Right kidney (tissue), 9 donors: ENCODE measurements around the gene SCFD2.
"Not testable (repeated sequence)": the region's sequence is repeated elsewhere in the genome, so short reads cannot be mapped to it uniquely, and the experiment has no call there.

Experiments used
- DNase-seq: peaks from one replicate; pipeline ENCODE4 v3.0.0-alpha.2; 2016
- long read RNA-seq, 8 donors: transcript quantifications; one replicate each; lab custom pipeline, GENCODE V29; 2026

The SCFD2 gene
- long read RNA-seq, donor 1, partial matches to known transcripts, result 13 of 13 reads
- long read RNA-seq, donor 1, other reads (novel, unspliced or antisense), result 0 of 13 reads
- long read RNA-seq, donor 2, partial matches to known transcripts, result 6 of 6 reads
- long read RNA-seq, donor 2, other reads (novel, unspliced or antisense), result 0 of 6 reads
- long read RNA-seq, donor 3, result 0 reads
- long read RNA-seq, donor 4, partial matches to known transcripts, result 11 of 12 reads
- long read RNA-seq, donor 4, other reads (novel, unspliced or antisense), result 0 of 12 reads
- long read RNA-seq, donor 5, partial matches to known transcripts, result 9 of 9 reads
- long read RNA-seq, donor 5, other reads (novel, unspliced or antisense), result 0 of 9 reads
- long read RNA-seq, donor 6, partial matches to known transcripts, result 5 of 5 reads
- long read RNA-seq, donor 6, other reads (novel, unspliced or antisense), result 0 of 5 reads
- long read RNA-seq, donor 7, partial matches to known transcripts, result 13 of 13 reads
- long read RNA-seq, donor 7, other reads (novel, unspliced or antisense), result 0 of 13 reads
- long read RNA-seq, donor 8, partial matches to known transcripts, result 11 of 11 reads
- long read RNA-seq, donor 8, other reads (novel, unspliced or antisense), result 0 of 11 reads

DNA sequence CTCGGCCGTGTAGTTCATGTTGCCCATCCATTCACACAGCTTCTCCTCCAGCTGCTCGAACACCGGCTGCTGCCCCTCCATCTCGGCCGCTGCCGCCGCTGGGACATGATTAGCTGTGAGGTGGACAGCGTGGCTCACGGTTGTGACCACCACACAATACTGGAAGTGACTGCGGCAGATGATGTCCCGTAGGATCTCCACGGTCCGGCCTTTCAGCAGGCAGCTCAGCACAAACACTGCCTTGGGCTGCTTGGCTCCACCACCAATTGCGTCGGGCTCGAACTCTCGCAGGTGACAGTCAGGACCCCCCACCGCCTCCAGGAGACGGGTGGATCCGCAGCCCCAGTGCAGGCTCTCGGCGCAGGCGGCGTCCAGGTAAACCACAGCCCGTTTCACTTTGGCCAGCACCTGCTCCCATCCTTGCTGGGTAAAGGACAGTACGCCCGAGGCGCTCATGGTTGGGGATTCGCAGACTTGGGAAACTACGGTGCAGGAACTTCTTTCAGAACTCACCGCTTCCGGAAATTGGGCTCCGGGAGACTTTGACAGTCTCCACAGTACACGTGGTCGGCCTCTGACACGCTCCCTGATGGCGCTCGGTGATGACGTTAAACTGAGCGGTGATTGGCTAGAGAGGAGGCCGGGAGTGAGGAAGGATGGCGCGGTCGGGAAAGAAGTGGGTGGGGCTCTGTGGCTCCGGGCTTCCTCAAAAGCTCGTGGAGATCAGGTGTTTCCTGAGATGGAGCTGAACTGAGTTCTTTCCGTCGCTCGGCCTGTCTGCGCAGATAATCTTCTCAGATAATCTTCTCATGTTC is at the start of gene SCFD2:
Gene SCFD2, minus strand, starts transcription at position 576 of the 815 bp plus-strand sequence.
- peak; percentile 80 for DNase-seq

DNA sequence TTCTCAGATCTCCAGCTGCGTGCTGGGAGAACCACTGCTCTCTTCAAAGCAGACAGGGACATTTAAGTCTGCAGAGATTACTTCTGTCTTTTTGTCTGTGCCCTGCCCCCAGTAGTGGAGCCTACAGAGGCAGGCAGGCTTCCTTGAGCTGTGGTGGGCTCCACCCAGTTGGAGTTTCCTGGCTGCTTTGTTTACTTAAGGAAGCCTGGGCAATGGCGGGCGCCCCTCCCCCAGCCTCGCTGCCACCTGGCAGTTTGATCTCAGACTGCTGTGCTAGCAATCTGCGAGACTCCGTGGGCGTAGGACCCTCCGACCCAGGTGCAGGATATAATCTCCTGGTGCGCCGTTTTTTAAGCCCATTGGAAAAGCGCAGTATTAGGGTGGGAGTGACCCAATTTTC is 43.6 kb upstream of the SCFD2 start:
- not testable (repeated sequence) for DNase-seq

DNA sequence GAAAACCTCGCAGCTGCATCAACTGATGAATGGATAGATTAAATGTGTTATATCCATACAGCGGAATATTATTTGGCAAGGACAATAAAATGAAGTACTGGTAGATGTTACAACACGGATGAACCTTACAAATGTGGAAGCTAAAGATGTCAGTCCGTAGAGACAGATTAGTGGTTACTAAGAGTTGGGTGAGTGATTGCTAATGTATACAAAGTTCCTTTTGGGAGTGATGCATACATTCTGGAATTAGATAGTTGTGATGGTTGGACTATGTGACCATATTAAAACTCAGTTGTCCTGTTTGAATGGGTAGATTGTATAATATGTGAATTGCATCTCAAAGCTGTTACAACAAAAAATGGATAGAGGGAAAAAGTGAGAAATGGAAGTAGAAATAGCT is 14.4 kb upstream of the SCFD2 start:
- no peak for DNase-seq

DNA sequence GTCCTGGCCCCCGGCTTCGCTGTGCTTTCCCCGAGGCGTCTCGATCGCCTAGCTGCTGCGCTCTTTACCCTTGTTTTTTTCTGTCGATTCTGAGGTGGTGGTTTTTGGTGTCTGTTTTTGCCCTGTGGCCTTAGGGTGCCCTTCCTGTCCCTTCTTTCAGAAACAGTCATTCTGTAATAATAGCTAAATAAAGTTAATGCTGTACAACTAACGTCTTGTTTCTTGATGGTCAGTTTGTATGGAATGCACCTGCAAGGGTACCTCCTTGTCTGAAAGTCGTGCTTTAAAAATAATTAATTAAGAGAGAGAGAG is 12.3 kb upstream of the SCFD2 start:
- DNase-seq, result no peak

DNA sequence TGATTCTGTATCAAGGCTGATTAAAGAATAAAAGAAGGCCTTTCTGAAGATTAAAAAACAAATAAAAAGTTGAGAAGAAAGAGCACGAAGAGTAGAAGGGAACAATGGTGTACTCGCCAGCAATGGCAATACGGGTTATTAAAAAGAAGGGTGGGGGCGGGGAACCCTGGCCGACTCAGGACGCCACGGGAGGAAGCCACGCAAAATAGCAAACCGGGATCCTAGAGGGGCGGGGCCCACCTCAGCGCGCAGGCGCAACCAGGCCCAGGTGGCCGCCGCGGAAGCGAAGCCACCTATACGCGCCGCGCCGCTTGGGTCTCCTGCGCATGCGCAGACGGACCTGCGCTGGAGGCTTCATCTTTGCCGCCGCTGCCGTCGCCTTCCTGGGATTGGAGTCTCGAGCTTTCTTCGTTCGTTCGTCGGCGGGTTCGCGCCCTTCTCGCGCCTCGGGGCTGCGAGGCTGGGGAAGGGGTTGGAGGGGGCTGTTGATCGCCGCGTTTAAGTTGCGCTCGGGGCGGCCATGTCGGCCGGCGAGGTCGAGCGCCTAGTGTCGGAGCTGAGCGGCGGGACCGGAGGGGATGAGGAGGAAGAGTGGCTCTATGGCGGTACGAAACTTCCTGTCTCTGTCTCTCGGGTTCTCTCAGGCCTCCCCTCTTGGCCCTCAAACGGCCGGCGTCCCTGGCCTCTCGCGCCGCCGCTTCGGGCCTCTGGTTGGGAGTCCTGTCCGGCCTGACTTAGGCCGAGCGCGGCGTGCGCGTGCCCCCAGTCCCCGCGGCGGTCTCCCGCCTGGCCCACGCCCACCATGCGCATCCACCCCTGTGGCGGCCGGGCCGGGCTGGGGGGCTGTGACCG is 11.7 kb upstream of the SCFD2 start, which contains the start of gene FIP1L1:
Gene FIP1L1, plus strand, starts transcription at position 323 of the 852 bp plus-strand sequence. Its CDS starts 198 bp downstream, at position 521.
- peak; percentile 96 for DNase-seq

DNA sequence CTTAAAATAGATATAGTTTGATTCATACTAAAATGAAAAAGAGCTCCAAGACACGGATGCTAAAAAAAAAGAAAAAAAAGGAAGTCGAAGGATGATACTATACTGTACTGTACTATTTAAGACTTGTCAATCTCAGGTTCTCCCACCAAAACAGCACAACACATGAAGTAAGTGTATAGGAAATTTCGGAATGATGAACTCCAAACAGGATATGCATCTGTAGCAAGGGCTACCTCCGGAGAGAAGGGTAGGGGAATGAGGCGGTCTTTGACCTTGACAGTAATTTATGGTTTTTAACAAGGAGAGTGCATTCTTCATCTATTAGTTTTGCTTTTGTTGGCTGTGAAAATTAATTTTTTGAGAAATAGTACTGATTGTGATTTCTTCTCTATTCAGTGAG is 11.0 kb upstream of the SCFD2 start:
- DNase-seq, result no peak

DNA sequence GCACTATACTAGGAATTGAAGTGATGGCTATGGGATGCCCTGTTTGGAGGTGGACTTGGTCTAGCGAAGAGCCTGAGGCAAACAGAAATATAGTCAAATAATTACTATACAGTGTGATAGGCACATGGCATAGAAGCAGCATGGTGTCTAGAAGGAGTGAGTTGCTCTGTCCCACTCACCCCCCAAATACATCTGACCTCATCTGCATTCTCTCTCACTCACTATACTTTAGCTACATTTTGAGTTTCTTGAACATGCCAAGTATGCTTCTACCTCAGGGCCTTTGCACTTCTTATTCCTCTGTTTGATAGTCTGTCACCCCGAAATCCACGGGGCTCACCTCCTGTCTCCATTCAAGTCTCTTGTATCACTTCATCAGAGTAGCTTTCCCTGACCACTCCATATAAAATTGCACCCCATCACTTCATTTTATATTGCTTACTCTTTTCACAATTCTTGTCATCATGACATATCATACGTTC is 9.0 kb upstream of the SCFD2 start:
- no peak for DNase-seq

DNA sequence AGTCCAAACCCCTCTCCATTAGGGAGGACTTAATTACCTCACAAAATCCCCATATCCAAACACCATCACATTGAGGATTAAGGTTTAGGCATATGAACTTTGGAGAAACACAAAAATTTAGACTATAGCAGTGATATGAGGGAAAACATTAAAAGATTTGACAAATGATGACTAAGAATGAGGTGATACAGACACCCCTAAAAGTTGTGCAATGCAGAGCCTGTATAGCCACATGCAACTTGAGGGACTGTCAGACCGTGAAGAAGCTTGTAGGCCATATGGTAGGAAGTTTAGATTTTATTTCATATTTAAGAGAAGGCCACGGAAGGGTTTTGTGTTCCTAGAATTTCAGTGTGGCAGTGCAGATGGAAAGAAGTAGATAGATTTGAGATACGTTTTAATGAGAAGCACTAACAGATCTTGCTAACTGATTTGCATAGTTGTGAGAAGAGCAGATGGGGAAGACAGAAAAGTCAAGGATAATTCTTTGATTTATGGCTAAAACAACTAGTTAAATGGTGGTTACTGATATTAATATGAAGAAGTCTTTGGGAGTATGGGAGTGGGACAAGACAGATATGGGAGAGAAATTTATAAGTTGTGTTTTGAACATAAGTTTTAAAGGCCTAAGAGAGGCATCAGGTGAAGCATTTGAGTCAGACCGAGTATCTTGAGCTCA is 6.1 kb upstream of the SCFD2 start:
- no peak for DNase-seq

DNA sequence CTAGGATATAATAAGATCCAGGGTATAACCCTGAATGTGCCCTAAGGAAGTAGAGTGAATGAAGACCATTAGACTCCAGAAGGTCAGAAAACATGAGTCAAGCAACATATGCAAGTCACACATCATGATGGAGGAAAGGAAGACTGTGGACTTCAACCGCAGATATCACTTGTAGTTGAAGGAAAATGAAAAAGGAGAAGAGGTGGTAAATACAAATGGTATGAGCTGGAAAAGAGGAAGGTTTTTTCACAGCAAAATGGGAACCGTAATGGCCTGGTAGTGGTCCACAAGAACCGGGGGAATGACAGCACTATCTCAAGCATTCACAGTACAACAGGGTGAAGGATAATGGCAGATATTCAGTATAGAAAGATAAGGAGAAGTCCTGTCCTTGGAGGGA is 5.2 kb upstream of the SCFD2 start:
- DNase-seq, result no peak

DNA sequence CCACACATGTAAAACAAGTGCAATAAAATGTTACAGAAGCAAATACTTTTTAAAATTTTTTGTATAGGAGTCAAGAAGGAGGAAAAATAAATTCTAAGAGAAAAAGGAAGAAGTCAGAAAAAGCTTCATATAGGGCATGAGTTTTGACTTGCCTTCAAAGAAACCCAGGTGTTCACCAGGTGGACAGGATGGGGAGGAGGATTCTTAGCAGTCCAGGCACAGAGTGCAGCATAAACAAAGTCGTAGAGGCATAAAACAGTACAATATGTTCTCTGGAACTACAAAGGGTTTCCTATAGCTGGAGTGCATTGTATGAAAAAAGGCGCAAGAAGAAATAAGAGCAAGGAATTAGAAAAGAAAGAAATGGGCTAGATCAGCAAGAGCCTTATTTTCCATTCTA is 1.9 kb upstream of the SCFD2 start:
- DNase-seq, result no peak

DNA sequence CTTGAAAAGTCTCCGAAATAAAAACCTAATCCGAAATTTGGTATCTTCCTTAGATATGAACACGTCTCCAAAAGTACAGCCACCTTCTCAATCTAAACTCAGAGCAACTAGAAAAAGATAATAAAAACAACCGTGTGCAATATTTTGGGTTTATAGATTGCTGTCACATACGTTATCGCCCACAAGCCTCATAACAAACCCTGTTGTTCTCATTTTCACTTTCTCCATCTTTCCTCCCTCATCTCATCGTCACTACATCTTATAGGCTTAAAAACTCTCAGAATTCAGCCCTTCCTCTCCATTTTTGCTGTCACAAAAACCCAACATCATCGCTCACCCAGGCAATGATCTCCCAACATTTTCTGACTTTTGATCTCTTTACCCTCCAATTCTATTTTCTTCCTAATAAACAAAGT is 448 bp upstream of the SCFD2 start:
- no peak for DNase-seq

DNA sequence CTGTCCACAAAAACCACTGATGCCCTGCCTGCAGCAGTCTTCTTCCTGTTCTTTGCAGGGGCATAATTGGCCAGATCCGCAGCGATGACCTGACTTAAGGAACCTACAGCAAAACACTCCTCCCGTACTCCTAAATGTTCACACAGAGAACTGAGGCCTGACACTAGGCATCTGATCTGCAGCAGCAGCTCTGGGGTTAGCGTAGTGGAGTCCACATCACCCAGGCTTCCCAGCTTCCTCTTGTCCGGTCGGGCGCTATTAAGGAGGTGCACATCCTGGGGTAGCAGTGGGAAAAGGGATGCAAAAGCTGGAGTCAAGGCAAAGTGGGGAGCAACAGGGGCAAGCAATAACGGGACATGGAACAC is 758 bp downstream of the SCFD2 start:
- DNase-seq, result no peak

DNA sequence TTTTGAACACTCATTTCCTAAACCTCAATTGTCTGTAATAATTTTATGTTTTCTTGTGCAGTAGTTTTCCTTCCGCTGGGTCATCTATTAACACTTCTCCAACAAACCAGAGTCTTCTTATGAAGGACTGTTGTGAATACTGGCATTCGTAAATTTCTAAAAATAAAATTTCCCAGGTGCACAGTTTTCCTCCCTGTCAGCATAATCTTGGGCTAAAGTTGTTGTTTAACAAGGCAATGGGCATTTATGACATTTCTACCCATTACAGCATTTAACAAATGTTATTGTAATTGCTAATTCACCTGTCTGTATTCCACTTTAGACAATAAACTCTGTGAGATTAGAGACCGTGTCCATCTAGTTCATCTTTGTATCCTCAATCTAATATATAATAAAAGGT is 1.2 kb downstream of the SCFD2 start:
- no peak for DNase-seq

DNA sequence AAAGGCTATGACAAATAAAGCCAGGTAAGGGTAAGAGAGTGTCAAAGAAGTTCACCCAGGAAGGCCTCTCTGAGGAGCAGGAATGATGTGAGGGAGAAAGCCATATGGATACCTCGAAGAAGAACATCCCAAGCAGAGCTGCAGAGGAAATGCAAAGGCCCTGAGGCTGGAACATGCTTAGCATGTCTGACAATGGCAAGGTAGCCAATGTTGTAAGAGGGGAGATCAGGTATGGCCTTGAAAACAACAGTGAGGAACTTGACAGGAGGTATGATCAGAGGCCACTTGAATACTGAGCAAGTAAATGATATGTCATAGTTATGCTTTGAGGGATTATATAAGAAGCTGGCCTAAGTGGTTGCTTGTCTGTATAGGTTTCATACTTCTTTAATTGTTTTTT is 3.8 kb downstream of the SCFD2 start:
- DNase-seq, result no peak

DNA sequence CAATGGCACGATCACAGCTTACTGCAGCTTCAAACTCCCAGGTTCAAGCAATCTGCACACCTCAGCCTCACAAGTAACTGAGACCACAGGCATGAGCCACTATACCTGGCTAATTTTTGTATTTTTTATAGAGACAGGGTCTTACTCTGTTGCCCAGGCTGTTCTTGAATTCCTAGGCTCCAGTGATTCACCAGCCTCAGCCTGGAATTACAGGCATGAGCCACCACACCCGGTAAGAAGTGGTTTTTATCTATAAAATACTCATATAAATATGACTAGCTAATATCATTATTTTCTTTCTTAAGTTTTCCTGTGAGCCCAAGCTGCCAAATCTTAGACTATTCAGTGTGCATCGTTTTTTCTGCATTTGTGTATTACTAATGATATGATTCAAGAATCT is 4.4 kb downstream of the SCFD2 start:
- DNase-seq, result no peak

DNA sequence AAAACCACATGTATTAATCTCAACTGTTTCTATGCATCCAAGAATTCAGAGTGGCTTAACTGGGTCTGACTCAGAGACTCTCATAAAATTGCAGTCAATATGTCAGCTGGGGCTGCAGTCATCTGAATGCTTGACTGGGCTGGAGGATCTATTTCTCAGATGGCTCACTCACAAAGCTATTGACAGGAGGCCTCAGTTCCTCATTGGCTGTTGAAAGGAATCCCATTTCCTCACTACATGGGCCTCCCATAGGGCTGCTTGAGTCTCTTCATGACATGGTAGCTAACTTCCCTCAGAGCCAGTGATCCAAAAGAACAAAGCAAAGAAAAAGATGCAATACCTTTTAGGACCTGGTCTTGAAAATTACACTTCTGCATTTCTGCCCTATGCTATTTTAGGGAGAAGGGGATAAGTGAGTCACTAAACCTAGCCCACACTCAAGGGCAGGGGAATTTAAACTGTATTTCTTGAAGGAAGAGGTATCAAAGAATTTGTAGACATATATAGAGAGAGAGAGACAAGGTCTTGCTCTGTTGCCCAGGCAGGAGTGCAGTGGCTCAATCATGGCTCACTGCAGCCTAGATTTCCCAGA is 9.8 kb downstream of the SCFD2 start:
- DNase-seq, result no peak

DNA sequence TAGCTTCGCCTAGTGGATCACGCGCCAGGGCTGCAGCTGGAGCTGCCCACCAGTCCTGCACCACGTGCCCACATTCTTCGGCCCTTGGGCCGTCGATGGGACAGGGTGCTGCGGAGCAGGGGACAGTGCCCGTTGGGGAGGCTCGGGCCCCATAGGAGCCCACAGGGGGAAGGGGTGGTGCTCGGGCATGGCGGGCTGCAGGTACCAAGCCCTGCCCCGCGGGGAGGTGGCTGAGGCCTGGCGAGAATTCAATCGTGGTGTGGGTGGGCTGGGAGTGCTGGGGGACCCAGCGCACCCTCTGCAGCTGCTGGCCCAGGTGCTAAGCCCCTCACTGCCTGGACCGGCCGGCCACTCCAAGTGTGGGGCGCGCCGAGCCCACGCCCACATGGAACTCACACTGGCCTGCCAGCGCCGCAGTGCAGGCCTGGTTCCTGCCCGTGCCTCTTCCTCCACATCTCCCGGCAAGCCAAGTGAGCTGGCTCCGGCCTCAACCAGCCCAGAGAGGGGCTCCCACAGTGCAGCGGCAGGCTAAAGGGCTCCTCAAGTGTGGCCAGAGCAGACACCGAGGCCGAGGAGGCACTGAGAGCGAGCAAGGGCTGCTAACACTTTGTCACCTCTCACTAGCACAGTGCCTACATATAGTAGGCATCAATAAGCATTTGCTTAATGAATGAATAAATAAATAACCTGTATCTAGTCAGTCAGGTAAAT is 11.7 kb downstream of the SCFD2 start:
- DNase-seq, result no peak

DNA sequence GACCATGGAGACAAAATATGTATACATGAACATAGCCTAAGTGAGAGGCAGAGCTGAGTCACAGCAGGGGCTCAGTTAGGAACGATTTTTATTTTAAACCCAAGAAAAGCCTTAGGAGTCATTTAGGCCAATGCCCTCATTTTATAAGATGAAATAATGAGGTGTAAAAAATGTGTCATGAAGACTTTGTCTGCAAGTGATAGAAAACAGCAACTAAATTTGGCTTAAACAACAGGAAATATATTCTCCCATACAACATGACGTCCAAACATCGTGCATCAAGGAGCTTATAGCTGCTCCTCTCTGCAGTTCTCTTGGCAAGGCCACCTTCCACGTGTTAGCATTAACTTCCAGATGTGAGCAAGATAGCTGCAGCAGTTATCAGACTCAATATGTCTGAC is 16.8 kb downstream of the SCFD2 start:
- no peak for DNase-seq

DNA sequence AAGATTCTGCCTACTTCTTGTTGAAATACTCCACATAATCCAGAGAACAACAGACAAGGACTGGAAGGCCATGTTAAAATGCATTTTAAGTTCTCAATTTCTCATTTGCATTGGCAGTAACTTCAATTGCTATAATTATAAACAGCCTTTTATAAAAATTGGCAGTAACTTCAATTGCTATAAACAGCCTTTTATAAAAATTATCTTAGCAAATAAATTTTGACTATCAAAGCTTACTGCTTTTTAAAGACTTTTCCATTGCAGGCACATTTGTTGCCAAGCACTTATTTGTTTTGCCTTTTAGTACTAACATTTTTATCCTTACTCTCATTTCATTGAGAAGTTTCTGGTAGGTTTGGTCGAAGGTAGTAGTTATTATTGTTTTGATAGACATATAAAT is 17.8 kb downstream of the SCFD2 start:
- DNase-seq, result no peak
